K562 (cell line): Measurements from ENCODE around the gene AMZ1.

Source experiments
- CSDE1 ChIP-seq, 2 experiments: fragments of 450-650 bp; IDR thresholded peaks; 2 replicates each; pipeline ENCODE4 v1.6.1; 2016; ENCODE audit warnings: mild to moderate bottlenecking in 1 of 2
- CTCF ChIP-seq, 3 experiments: IDR thresholded peaks in 2 of 3; conservative IDR thresholded peaks in 1 of 3; 2 replicates each; pipeline ENCODE4 v1.5.1; 2011 to 2012; ENCODE audit warnings: low read length in 3 of 3, mild to moderate bottlenecking in 3 of 3, control low read depth in 2 of 3, improper control_type of control experiment in 1 of 3, inconsistent platforms in 1 of 3, low read depth in 1 of 3, mixed read lengths in 1 of 3, moderate library complexity in 1 of 3; ENCODE audit not compliant: insufficient read depth in 2 of 3
- NR2C2 ChIP-seq, 2 experiments: fragments of 200-800 bp in 1 of 2; sonication (Bioruptor generic) in 1 of 2; sonication (generic) in 1 of 2; formaldehyde crosslinking in 1 of 2; IDR thresholded peaks; 2 replicates each; pipeline versions ENCODE4 v1.6.1 to v1.8.0; 2016 to 2022; ENCODE audit warnings: mild to moderate bottlenecking in 1 of 2, missing compliant biosample characterization in 1 of 2, missing genetic modification characterization in 1 of 2, missing genetic modification reagents in 1 of 2
- TEAD2 ChIP-seq: fragments of 450-650 bp; IDR thresholded peaks from 2 replicates; pipeline ENCODE4 v1.6.1; 2016; ENCODE audit warnings: missing genetic modification characterization, control low read depth, missing compliant biosample characterization
- ZFP91 ChIP-seq: sonication (generic); formaldehyde crosslinking; IDR thresholded peaks from 2 replicates; pipeline ENCODE4 v1.8.0; 2022; ENCODE audit warnings: mild to moderate bottlenecking, missing genetic modification reagents

- TF ChIP-seq ZFP91 (no peak), NR2C2 (CRISPR knock-in tag; IDR thresholded peaks at IDR 0.05) (no peak), NR2C2 (tag; IDR thresholded peaks at IDR 0.05) (no peak), CTCF (IDR thresholded peaks at IDR 0.05 in 2 of 3, conservative IDR thresholded peaks at IDR 0.05 in 1 of 3; ENCODE audit: insufficient read depth in 2 of 3, low read depth in 1 of 3, low read length in 3 of 3) (no peak), TEAD2 (no peak), CSDE1 (IDR thresholded peaks at IDR 0.05) (no peak)
Observed at GRCh38 chr7:2726316-2727018, 38.5 kb downstream of the AMZ1 start.
